ENCODE results near the gene CPPED1.

- TF ChIP-seq EZH2 (IDR thresholded peaks at IDR 0.05) (no peak), POLR2AphosphoS5 (IDR thresholded peaks at IDR 0.05; ENCODE audit: borderline replicate concordance, low read depth, low read length) (no peak)
These were observed 106.2 kb downstream of the CPPED1 start for GRCh38 chr16:12697437-12697836.
